ENCODE results near the gene PIP5K1B. TPM values are rescaled to one million over a fixed set of nuclear protein-coding genes. Genes with fewer than 3 reads are reported as not detected.

The PIP5K1B gene
- total RNA-seq, 1 experiment from 2014 or later, result 1.1 TPM

- no peak for DNase-seq (ENCODE audit: low spot score)
These were observed 103.4 kb downstream of the PIP5K1B start for GRCh38 chr9:68808338-68808890.

- DNase-seq (ENCODE audit: low spot score), result no peak
These were observed 112.2 kb downstream of the PIP5K1B start for GRCh38 chr9:68817079-68817875.

DNA sequence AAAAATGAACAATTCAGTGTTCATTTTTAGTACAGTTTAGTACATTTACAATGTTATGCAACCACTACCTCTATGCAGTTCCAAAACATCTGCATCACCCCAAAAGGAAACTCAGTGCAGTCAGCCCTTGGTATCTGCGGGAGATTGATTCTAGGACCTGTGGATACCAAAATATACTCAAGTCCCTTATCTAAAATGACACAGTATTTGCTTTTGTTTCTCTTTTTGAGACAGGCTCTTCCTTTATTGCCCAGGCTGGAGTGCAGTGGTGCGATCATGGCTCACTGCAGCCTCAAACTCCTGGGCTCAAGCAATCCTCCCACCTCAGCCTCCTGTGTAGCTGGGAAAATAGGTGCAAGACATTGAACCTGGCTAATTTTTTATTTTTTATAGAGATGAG lies 114.0 kb downstream of the PIP5K1B start:
- DNase-seq (ENCODE audit: low spot score), result no peak

GRCh38 chr9:68821911-68822310 lies 116.9 kb downstream of the PIP5K1B start:
- DNase-seq (ENCODE audit: low spot score), result no peak

GRCh38 chr9:68822596-68823165 lies 117.6 kb downstream of the PIP5K1B start:
- DNase-seq (ENCODE audit: low spot score), result peak; percentile 53

DNA sequence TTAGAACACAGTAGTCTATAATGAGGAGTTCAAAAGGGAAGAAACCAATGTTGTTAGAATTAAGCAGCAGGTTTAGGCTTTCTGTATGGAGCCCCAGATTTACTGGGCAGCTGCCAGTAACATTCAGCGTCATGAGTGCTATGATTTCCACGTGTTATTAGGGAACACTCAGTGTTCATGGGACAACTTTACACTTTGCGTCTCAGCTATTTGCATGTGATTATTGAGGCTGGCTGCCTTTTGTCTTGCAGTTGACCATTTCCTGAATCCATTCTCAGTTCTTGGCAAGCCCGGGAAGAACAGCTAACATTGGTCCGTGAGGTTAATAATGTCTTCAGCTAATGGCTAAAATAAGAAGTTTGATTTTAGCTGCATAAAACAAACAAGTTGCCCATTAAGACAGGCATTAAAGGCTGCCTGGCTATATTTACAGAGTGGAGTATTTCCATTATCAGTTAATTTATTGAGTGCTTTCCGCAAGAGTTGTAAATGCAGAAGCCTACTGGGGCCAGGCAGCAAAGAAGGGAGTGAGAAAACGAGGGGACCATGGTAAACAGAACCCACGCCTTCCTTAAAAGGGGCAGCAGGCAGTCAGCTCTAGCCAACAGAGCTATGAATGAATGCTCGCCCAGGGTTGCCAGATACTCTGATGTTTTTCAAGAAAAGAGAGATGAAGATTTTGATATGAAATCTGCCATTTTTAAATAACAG lies 120.9 kb downstream of the PIP5K1B start:
- no peak for DNase-seq (ENCODE audit: low spot score)

GRCh38 chr9:68827837-68828744 lies 123.1 kb downstream of the PIP5K1B start:
- DNase-seq (ENCODE audit: low spot score), result peak; percentile 5

GRCh38 chr9:68832101-68832500 lies 127.1 kb downstream of the PIP5K1B start:
- no peak for DNase-seq (ENCODE audit: low spot score)

DNA sequence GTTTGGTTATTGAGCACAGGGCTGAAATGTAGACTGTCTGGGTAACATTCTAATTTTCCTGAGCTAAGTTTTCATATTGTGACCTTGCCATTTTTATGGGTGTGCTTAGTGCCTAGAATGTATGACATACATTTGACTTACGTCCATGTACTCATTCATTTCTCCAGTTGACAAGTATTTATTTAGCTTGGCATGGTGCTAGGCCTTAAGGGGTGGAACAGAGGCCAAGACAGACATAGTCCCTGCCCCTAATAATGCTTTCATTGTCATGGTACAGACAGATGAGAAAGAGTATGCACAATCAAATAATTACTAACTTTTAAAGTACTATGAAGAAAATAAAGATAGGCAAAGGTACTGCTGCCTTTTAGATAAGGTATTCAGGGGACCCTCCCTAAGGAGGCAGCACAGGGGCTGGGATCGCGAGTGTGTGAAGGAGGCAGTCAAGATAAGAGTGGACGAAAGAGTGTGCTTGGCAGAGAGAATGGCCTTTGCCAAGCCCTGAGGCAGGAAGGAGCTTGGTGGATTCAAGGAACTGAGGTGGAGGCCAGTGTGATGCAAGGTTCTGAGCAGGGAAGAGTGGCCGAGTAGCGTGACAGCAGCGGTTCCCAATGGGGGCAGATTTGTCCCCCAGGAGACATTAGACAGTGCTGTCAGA lies 128.0 kb downstream of the PIP5K1B start:
- no peak for DNase-seq (ENCODE audit: low spot score)

DNA sequence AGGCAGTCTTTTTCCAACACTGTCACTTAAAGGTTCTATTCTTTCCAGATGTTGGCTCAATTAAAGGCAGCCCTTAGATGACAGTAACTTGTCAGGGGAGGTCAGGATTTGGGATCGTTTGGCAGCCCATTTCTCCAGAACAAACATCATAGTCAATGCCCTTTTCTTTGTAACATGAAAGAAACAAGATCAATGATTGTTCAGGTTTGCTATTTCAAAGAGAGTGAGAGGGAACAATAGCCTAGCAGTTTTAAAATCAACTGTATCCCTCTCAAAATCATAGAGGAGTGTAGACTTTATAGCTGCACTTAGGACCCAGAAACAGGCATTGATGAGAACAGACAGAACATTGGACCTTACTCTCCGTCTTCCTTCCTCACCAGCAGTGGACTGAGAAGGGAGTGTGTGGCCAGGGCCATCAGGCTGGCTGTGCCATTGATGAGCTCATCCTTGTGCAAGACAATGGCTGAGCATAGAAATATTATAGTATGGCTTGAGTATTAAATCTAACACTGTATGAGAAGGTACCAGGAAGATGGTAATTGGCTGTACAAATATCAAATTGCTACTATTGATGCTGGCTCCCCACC lies 130.0 kb downstream of the PIP5K1B start:
- no peak for DNase-seq (ENCODE audit: low spot score)

GRCh38 chr9:68836788-68837187 lies 131.7 kb downstream of the PIP5K1B start:
- no peak for DNase-seq (ENCODE audit: low spot score)

GRCh38 chr9:68838245-68838644 lies 133.2 kb downstream of the PIP5K1B start:
- no peak for DNase-seq (ENCODE audit: low spot score)

- DNase-seq (ENCODE audit: low spot score), result no peak
These were observed 136.4 kb downstream of the PIP5K1B start for GRCh38 chr9:68841276-68842052.

DNA sequence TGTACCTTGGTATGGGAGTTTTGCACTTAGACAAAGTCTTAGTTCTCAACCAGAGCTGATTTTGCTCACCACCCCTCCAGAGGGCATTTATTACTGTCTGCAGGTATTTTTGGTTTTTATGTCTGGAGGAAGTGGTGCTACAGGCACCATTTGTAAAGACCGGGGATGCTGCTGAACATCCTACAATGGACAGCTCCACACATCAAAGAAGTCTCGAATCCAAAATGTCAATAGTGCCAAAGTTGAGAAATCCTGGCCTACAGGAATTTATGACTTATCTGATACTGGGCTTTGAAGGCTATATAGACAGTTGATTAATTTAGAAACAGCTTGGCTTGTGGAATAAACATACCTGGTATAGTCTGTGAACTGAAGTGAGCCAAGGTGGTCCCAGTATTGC lies 137.5 kb downstream of the PIP5K1B start:
- DNase-seq (ENCODE audit: low spot score), result no peak

DNA sequence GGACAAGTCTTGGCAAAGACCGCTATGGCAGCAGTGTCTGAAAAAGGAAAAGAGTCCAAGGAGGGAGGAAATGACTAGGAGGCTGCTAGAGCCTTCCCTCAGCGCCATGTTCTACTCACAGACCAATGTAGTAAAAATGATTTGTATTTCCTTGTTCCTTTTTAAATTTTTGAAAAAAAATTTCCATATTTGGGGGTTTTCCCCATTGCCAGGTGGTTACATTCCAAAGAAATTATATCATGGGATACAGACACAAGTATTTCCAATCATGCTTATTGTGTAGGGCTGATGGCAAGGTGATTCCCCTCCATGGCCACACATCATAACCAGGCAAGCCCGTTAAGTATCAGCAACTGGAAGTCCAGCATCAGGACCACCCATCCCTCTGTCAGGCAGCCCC lies 138.2 kb downstream of the PIP5K1B start:
- DNase-seq (ENCODE audit: low spot score), result no peak

DNA sequence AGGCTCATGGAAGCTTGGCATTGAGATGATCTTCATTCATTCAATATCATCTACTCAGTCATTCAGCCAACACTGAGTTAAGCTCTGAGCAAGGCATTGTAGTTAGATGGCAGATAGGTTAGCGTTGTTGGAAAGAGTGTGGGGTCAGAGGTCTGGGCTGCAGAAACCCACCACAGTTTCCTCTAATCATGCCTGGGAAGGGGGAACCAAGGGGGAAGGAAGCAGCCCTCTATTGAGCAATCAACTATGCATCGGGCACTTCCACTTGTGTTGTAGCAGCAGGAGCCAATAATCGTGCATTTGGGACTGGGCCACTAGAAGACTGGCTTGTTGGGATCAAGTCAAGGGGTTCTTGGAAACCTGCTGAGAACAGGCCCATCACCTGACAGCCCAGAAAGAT lies 139.1 kb downstream of the PIP5K1B start:
- DNase-seq (ENCODE audit: low spot score), result no peak

DNA sequence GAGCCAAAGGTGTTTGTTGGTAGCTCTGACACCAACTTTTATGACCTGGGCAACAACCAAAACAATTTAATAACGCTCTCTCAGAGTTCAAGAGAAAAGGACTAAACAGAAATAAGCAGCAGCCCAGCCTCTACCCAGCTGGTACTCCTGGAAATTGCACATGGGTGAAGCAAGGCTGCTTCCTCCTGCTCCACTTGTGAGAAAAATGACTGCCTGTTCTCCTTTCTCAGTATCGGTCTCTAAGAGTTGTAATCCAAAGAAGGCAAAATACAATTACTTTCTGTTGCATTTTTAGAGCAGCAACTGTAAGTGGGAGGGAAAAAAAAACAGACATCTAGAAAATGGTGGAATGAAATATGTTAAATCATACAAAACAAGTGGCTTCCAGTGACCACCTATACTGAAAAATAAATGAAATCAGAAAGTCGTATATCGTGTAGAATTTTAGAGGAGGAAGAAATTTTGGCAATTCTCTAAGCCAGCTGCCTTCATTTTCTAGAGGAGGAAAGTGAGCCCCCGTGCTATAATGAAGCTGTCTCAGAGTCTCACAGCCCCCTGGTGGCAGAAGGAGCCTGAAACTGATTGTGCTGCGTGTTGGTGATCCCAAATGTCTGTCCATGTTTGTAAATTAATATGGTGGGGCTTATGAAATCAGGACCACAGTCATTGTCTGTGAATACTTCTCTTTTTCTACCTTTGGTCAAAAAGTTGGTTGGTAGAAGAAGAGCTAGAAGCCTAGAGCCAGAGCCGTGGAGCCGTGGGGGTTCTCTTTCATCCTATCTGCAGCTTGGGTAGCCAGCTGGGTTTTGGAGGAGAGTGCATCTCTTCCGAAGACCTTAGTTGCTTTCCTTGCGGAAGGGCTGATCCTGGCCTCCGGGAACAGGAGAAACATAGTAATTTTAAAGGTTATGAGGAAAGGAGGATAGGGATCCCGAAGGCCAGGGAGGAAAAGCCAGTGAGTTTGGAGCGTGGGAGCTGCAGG lies 139.9 kb downstream of the PIP5K1B start:
- DNase-seq (ENCODE audit: low spot score), result peak; percentile 68

DNA sequence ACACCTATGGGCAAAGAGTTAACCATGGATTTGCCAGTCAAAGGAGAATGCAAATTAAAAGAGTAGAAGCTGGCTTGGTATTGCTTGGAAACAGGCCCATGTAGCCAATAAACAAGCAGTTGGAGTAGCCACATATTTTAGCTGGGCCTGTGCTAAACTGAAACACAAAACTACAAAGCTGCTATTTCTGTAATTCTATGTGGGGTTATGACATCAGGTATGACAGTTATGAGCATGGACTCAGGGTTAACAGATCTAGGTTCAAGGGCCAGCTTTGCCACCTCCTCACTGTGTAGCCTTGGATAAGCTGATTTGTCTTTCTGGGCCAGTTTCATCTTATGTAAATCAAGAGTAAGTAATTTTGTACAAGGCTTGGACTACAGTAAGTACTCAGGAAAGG lies 142.7 kb downstream of the PIP5K1B start:
- no peak for DNase-seq (ENCODE audit: low spot score)

Measured in HT-29 (cell line).